Measurements from ENCODE around the gene INSIG1.
A peak's percentile ranks its signal among the peaks of the same experiment; 100 is the strongest.

Gene INSIG1

GRCh38 chr7:155285423-155285822, 12.3 kb upstream of the INSIG1 start:
- no peak for DNase-seq (ENCODE audit: low read depth in 2 of 2)

GRCh38 chr7:155285833-155286232, 11.8 kb upstream of the INSIG1 start:
- no peak for DNase-seq (ENCODE audit: low read depth in 2 of 2)

DNA sequence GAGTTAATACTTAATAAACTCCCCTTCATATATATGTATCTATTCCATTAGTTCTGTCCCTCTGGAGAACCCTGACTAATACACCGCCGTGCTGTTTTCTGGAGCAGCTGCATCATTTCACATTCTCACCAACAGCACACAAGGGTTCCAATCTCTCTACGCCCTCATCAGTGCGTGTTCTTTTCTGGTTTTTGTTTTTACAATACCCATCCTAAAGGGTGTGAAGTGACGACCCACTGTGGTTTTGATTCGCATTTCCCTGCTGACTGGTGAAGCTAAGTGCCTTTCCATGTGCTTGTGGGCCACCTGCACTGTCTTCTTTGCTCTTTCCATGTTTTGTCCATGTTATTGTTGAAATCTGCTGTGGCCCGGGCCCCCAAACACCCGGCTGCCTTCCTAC, 11.0 kb upstream of the INSIG1 start:
- DNase-seq (ENCODE audit: low read depth in 2 of 2): no peak

- DNase-seq (ENCODE audit: low read depth in 2 of 2): no peak
Observed at GRCh38 chr7:155287284-155287935, 10.3 kb upstream of the INSIG1 start.

DNA sequence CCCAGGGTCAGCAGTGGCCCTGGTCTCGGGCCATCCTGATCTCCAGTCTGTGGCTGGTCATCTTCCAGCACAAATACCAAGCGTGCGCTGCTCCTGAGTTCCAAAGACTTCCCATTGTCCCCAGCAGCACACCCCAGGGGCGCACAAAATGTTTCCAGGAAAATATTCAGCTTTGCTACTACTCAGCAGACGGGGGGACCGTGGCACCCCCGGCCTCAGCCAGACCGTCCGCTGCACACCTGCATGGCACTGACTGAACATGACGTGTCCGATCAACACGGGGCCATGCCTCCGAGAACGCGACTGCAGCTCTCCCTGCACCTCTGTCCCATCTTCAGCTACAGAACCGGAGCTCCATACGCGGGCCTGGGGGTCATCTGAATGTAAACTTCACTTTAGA, 9.6 kb upstream of the INSIG1 start:
- no peak for DNase-seq (ENCODE audit: low read depth in 2 of 2)

DNA sequence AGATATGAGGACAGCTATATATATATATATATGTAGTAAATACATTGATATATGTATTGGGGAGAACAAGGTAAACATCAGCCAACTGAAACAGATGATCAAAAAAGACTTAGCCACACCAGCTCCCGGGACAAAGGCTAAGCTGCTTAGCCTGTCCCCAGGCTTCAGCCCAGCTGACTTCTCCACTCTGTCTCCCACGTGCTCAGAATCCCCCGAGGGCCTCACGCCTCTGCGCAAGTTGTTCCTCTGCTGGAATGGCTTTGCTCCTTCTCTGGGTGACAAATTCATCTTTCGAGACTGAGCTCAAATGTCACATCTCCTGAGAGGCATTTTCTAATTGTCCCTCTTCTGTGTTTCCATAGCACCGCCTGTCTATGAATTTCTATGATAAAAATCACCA, 8.6 kb upstream of the INSIG1 start:
- DNase-seq (ENCODE audit: low read depth in 2 of 2): no peak

DNA sequence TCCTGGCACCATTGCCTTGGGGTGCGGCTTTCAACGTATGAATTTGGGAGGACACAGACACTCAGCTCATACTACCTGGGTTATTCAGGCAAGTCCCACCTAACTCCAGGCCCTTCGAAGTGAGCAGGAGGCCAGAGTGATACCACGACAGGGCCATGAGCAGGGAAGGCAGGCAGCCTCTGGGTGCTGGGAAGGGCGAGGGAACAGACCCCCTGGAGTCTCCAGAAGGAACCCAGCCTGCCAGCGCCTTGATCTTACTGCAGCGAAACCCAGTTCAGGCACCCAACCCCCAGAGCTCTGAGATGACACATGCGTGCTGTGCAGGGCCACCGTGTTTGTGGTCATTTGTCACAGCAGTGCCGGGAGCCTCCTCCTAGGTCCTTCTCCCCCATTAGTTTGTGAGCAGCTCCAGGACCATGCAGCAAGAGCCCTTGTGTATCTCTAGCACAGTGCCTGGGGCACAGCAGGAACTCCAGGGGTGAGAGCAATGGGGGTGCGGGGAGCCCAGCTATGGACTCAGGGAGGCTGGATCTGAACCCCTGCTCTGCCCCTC, 7.7 kb upstream of the INSIG1 start:
- no peak for DNase-seq (ENCODE audit: low read depth in 2 of 2)

- no peak for DNase-seq (ENCODE audit: low read depth in 2 of 2)
Observed at GRCh38 chr7:155291045-155291530, 6.6 kb upstream of the INSIG1 start.

- no peak for DNase-seq (ENCODE audit: low read depth in 2 of 2)
Observed at GRCh38 chr7:155291729-155292128, 5.9 kb upstream of the INSIG1 start.

- no peak for DNase-seq (ENCODE audit: low read depth in 2 of 2)
Observed at GRCh38 chr7:155292680-155293226, 4.9 kb upstream of the INSIG1 start.

- DNase-seq (ENCODE audit: low read depth in 2 of 2): no peak
Observed at GRCh38 chr7:155293721-155294510, 3.8 kb upstream of the INSIG1 start.

GRCh38 chr7:155294511-155294778, 3.2 kb upstream of the INSIG1 start:
- DNase-seq (ENCODE audit: low read depth in 2 of 2): no peak

DNA sequence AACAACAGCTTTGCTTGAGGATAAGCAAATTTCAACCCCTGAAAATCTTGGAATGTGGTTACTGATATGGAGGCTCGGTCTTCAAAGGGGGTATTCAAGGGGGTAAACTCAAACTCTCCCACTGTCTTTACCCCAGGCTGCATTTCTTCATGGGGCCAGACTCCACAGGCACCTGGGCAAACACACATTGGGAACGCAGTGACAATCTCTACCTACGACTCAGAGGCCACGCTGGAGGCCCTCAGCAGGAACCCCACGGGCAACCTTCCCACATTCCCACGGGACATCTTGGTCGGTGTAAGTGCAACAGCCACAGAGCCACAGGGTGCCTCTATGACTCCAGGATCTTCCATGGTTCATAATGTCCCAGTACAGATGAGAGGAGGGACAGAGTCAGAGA, 2.2 kb upstream of the INSIG1 start:
- no peak for DNase-seq (ENCODE audit: low read depth in 2 of 2)

DNA sequence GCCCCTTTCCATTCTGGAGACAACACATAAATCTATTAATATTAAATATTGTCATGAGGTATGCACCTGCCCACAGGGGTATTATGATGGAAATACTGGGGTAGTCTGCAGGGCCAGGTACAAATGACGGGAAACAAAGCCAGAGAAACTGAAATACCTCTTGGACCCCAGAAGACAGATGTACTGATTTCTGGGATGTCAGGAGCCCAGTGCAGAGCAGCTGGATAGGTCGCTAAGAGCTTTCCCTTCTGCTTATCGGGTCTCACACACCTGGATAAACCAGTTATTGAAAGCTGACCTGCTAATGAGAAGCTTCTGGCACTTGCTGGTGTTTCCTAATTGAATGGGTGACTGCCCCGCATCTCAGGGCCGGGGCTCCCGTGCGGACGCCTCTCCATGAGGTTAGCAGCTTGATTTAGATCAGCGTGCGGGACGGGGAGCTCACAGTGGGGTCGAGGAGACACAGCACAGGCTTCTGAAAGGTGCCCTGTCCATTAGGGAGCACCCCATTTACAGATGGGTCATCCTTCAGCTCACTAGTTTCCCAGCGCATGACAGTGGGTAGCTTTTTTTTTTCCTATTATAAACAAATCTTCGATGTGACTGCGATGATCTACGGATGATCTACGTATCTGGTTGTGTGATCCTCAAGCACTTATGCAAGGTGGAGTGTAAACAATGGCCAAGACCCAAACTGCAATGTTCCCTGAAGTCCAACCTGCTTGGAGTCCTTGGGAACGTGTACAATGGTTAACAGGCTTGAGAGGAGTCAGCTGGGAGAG, 1.5 kb upstream of the INSIG1 start:
- DNase-seq (ENCODE audit: low read depth in 2 of 2): no peak

GRCh38 chr7:155296788-155297516, 726 bp upstream of the INSIG1 start:
- DNase-seq (ENCODE audit: low read depth in 2 of 2): peak; percentile 46 to 51

- DNase-seq (ENCODE audit: low read depth in 2 of 2): no peak
Observed at GRCh38 chr7:155298288-155298833, 683 bp downstream of the INSIG1 start.

DNA sequence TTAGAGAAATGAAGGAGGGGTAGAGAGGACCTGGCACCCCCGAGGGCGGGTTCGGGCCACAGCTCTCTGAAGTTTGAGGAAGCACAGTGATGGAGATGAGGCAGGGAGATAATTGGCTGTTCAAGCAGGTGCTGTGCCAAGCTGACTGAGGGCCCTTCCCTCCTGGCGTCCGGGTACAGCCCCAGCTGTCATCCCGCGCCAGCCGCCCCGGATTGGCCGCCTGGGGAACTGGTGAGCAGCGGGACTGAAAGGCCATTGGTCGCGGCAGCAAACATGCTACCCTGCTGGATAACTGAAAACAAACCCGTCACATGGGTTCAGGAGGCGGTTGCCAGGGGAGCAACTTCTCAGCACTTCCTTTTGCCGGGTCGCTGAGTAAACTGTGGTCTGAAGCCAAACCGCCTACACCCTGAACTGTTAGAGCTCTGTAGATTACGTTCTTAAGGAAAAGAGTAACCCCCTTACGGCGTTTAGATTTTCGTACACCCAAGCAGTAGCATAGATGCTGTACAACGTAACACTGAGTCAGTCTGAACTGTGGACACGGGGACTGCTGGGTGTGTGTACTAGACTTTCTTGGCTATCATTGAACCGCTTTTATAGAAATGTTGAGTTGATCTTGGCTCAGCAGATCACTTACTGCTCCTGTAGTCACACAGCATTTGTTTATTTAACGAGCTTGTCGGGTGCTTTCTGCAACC, 1.3 kb downstream of the INSIG1 start:
- peak; percentile 69 to 73 for DNase-seq (ENCODE audit: low read depth in 2 of 2)

DNA sequence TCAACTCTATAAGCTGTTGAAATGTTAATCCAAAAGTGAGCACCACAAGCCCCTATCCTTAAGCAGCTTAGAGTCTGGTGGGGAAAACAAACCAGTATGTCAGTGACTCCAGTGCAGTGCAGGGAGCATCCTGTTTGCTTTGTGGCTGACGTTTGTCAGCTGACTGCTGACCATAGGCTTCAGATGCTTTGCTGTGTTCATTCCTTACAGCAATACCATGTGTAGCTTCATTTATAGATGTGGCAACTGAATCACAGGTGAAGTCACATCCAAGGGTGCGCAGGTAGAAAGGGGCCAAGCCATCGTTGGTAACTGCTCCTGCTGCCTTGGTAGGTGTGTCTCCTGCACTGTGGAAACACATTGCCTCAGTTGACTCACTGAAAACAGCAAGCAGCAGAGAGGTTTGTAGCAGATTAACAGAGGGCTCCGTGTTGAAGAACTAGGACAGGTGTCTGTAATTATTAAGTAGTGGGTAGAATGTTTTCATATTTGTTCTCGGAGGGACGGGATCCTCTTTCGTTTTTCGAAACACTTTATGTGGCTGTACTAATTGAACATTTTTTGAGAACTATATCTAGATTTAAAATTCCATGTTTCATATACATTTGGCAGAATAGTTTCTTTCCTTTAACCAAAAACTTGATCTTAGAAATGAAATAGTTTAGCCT, 2.0 kb downstream of the INSIG1 start:
- no peak for DNase-seq (ENCODE audit: low read depth in 2 of 2)

DNA sequence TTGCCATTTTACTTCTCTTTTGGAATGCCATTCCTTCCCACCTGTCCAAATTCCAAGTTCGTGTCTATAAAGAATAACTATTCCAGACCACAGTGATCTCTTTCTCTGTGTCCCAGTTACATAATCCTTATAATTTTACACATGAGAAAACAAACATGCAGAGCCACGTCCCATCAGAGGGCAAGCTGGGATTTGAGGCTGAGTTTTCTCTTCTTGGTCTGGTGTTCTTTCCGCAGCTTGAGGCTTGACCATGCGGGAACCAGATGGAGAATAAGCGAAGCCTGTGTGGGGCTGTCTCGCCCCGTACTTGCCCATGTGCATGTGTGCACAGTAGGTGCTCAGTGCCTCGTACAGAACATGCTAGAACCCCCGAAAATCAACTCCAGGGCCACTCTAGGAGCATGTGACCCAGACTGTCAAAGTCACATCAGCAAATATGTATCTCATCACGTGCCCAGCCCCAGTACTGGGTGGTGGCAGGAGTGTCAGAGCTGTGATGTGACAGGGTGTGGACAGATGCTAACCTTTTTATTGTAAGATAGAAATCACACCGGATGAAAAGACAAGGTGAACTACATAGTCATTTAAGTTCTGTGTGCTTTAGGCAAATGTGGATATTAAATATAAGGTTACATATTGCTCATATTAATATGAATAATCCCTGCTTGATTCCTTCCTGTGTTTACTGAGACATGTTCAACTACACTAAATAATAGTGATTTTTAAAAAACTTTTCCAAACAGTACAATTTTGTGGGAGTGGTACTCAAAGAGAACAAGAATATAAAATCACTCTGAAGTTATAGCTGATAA, 3.2 kb downstream of the INSIG1 start:
- DNase-seq (ENCODE audit: low read depth in 2 of 2): no peak

Measured in fibroblast of skin of left quadriceps (primary cell).